GM19328 (cell line): ENCODE data around the gene CREB3.

Experiments
- ATAC-seq: cut with Tn5 transposase; IDR thresholded peaks from one replicate; pipeline ENCODE4 v1.9.1; 2021; ENCODE audit warnings: mild to moderate bottlenecking, moderate library complexity; ENCODE audit not compliant: unreplicated experiment

The CREB3 gene

GRCh38 chr9:35748242-35748857, 15.9 kb downstream of the CREB3 start:
- no peak for ATAC-seq

DNA sequence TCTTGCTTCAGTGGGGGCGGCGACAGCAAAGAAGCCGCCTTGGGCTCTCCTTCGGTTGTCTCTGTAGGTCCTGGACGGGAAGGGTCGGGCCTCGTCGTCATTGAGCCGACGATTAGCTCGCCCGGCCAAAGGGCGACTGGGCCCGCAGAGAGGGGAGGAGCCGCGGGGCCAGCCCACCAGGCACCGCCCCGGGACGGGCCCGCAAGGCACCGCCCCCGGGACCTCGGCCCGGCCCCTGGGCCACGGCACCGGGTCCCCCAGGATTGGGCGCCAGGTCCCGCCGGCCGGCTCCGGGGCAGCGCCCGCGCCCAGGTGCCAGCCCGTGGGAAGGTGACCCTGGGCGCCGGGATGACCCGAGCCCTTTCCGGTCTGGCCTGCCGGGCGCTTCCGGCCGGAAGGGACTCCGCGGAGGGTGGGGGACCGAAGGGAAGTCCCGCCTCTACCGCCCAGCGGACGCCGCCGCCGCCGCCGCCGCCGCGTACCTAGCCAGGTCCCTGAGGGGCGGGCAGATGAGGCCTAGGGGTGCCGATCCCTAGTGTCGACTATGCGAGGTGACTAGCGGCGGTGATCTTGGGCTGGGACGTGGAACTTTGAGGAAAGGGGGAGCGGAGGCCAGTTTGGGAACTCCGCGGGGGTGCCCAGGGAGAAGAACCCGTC, 16.5 kb downstream of the CREB3 start, which contains the start of the genes GBA2 and RGP1:
Gene GBA2 (minus strand): TSS at position 371 of the 657 bp plus-strand sequence. CDS start 524 bp downstream, outside the sequence.
Gene RGP1 (plus strand): TSS at position 430 of the 657 bp plus-strand sequence. CDS start 469 bp downstream, outside the sequence.
- peak; percentile 78 for ATAC-seq

DNA sequence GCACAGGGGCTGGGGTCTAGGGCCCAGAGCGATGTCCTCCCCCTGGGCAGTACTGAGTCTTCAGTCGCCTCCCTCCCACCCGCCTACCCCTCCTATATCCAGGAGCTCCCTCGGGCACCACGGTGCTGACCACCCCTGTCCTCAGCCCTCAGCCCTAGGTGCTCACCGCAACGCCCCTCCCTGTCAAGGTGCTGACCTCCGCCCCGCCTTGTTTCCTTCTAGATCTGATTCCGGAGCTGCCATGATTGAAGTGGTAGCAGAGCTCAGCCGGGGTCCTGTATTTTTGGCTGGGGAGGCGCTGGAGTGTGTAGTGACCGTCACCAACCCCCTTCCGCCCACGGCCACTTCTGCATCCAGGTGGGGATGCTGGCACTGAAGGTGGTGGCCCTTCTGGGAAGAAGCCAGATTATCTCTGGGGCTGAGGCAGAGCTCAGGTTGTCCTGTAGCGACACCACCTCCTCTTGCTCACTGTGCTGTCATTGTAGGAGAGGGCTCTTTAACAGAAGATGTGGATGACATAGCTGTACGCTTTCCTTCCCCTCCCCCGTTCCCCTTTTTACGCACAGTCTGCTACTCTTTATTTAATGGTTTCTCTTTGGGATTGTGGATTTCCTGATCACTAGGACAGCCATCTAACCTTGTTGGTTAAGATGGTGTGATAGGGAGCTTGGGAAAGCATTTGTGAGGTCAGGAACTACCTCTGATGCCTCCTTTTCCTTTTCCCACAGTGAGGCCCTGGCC, 17.2 kb downstream of the CREB3 start:
- peak; percentile 20 for ATAC-seq

GRCh38 chr9:35750256-35750531, 17.7 kb downstream of the CREB3 start:
- no peak for ATAC-seq

GRCh38 chr9:35753466-35753865, 21.0 kb downstream of the CREB3 start:
- ATAC-seq, result no peak

DNA sequence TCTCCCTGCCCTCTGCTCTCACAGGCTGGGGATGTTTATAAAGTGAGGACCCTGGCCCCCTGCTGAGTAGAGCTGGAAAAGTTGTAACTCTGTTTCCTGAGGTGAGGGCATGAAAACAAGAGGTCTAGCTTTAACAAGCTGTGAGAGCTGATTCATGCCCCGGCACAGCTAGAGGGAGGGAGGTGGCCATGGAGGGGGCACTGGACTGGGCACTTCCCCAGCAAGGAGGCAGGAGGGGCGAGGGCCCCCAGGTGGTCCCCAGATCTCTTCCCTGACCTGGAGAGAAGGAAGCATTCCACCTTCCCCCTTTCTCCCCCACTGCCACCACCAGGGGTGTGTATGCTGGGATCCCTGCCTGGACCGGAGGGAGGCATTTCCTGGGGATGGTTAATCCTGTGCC, 21.8 kb downstream of the CREB3 start, which contains the start of gene MSMP:
Gene MSMP (minus strand): TSS at position 13 of the 400 bp plus-strand sequence. CDS start 147 bp downstream, outside the sequence.
- no peak for ATAC-seq

- ATAC-seq, result no peak
Observed at GRCh38 chr9:35755071-35755470, 22.6 kb downstream of the CREB3 start.

DNA sequence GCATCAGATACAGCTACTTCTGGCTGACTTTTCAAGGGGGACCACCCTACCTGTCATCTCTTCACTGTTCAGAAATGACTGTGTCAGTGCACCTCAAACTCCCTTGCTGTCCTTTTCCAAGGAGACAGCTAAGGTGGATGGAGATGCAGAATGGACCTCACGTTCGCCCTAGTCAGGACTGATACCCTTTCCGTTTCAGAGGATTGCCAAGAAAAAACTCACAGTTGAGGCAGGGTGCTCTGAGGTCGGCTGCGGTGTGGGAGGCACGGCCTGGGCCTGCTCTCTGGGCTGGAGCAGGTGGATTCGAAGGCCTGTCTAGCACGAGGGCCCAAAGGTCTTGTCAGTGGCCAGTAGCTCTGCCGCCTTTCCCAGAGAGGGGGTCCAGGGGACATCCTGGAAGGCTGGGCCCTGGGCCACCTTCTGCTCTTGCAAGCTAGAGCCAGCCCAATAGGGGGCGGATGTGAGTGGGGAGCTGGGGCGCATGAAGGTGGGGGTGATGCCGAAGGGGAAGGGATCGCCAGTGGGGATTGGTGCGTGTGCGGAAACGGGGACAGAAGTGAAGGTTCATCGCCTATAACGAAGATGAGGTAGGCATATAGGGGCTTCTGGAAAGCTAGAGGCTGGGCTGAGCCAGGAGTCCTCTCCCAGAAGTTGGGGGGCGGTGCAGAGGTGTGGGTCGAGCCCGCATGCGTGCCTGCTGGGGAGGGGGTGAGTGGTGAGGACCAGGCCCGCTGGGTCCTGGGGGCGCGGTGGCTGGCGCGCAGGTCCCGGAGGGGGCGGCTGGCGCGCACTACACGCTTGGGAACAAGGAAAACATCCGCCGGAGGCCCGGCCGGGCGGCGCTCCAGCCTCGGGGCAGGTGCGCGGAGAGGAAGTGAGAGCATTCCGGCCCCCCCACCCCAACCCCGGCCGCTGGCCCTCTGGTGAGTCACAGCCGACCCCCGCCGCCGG, 24.1 kb downstream of the CREB3 start:
- peak; percentile 53 for ATAC-seq

- ATAC-seq, result peak; percentile 34
Observed at GRCh38 chr9:35757226-35757891, 24.9 kb downstream of the CREB3 start.

DNA sequence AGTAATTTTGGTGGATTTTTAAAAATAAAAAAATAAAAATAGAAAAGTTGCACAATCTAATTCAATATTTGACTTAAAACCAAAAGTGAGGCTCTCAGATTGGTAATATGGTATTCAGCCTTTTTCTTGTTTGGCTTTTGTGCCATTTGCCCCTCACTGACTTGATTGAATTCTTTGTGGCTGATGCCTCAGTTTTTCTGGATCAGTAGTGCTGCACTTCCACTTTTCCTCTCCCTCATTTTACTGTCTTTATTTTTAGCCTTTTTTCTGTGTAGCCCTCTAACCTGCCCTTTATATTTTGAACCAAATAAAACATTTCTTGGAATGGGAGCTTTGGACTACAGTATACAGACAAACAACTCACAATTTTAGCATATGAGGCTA, 25.4 kb downstream of the CREB3 start:
- ATAC-seq, result no peak

DNA sequence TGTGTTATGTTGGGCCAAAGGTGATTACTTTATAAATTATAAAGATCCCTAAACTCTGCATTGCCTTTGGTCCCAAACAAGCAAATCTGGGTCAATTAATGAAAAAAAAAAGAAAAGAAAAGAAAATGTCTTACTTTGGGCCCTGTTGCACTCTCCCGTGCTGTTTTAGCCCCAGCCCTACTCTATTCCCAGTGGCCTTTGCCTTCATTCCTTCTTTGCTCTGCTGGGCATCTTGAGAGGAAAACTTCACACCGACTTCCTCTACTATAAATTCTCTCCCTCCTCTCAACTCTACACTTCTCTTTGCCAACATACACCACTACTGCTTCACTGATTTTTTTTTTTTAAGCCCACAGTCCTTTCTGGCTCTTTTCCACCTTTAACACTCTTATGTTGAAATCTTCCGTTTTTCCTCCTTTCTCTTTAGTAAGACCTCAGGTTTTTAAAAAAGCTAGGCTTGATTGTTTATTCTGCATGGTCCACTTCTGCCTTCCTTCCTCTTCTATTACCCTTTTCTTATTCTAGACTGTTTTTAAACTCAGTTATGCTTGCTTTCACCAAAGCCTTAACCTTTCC, 26.1 kb downstream of the CREB3 start:
- ATAC-seq, result no peak

DNA sequence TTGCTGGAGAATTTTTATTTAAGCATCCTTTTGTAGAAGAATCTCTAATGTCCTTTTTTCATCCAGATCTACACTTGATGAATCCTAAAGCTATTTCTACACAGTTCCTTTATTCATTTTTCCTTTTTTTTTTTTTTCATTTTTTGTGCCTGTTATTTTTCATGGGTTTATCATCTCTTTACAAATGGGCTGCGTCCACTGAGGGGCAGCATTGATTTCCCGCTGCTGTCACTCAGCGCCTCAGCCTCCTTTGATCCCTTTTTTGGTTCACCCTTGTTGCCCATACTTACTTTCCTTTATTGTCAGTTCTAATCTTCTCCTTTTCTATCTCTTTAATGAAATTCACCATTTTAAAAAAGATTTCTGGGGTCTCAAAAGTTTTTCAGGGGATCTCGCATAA, 27.3 kb downstream of the CREB3 start:
- no peak for ATAC-seq

- ATAC-seq, result no peak
Observed at GRCh38 chr9:35760651-35761050, 28.2 kb downstream of the CREB3 start.

DNA sequence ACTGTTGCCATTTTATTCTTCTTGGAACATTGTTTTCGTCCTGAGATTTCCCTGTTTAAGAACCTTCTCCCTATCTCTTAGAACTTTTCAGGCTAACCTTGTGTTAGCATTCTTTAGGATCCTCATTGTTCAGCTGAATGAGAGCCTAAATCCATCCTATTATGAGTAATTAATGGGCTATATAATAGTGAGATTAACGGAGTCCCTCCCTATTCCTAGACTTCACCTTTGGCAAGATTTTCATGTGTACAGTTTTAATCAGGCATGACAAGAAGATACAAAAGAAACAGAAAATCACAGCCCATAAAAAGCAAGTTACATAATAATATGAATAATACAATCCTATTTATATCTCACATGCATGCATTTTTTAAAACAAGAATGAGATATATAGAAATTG, 30.7 kb downstream of the CREB3 start:
- no peak for ATAC-seq

DNA sequence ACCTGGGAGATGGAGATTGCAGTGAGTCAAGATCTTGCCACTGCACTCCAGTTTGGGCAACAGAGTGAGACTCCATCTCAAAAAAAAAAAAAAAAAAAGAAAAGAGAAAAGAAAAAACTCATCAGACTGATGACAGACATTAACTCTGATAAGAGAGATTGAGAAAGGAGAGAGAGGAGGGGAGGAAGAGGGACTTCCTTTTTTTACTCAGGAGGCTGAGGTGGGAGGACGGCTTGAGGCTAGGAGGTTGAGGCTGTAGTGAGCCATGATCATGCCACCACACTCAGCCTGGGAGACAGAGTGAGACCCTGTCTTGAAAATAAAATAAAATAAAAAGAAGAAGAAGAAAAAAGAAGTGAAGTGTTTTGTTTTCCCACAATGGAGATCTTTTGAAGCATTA, 31.3 kb downstream of the CREB3 start:
- ATAC-seq, result no peak

DNA sequence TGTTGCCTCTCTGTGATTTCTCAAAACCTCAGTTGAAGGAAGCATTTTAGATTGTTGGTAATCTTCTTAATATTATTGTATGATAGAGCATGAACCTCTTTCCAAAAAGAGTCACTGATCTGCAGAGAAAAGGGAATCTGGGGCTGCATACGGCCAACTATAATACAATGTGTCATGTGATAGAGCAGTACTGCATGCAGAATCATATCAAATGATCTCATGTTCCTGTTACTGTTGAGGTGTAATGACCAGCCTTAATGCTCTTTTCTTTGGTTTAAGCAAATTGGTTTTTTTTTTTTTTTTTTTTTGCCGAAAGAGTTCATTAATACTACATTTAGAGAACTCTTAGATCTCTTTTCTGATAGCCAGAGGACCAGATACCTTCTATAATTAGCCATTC, 34.5 kb downstream of the CREB3 start:
- ATAC-seq, result no peak

DNA sequence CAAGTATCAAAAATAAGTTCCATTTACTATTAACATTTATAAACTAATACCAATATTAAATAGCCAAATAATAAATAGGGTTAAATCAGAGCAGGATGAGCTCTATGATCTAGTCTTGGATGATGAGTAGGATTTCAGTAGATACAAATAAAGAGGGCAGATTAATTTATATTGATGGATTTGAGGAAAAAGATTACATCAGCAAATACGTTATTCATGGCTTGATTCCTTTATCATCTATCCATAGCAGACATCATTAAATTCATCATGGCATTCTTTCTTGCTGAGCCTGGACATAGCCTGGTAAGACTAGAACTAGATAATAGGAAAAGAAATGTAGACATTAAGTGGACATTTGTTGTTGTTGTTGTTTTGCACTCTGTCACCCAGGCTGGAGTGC, 35.0 kb downstream of the CREB3 start:
- ATAC-seq, result no peak

DNA sequence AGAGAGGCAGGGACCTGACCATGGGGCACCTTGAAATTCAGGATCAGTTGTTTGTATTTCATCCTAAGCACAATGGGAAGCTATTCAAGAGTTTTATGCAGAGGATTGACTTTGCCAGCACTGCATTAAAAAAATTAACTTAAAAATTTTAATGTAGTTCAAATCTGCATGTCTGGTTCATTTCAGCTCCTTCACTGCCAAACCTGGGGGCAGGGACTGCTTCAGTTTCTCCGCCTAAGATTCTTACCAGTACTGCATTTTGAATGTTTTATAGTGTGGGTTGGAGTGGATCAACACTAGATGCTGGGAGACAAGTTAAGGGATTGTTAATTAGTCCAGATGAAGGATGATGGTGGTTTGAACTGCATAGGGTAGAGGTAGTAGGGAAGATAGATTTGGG, 37.3 kb downstream of the CREB3 start:
- no peak for ATAC-seq

GRCh38 chr9:35771075-35771433, 38.6 kb downstream of the CREB3 start:
- ATAC-seq, result no peak

GRCh38 chr9:35771534-35771933, 39.1 kb downstream of the CREB3 start:
- no peak for ATAC-seq
